DMS153 treated with DMSO at 0.1 percent for 48 hours (cell line): ENCODE results near the gene CENPM.

Experiments
- DNase-seq: peaks from one replicate; lab custom pipeline; 2025; ENCODE audit not compliant: unreplicated experiment; lab: John Stamatoyannopoulos, UW

CENPM gene

DNA sequence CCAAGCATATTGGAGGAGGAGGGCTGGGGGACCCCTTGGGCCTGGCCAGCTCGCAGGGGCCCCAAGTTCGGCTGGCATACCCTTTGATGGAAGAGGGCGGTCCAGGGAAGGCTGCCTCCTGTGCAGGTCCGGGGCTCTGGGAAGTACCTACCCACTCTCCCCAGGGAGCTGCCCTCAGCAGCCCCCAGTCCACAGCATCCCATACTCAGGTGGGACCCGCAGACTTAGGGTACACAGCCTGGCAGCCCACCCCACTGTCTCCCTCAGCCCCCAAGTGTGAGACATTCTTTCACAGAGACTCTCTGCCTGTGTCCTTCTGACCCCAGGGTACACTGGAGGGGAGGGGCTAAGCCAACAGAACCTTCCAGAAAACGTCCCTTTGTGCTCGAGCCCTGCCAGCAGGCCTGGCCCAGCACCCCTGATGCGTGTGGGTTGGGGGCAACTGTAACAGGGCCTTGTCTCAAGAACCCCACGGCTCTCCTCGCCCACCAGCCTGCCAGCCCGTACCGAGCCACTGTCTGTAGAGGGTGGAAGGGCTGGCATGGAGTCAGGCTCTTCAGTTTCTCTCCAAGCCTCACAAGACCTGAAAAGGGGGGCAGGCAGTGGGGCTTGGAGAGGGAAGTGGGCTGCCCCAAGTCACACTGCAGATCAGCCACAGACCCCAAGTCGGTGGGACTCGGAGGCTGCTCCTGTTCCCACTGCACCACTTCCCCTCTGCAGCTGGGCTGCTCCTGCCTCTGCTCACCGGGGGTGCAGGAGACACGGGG lies 13.4 kb downstream of the CENPM start:
- DNase-seq = no peak

DNA sequence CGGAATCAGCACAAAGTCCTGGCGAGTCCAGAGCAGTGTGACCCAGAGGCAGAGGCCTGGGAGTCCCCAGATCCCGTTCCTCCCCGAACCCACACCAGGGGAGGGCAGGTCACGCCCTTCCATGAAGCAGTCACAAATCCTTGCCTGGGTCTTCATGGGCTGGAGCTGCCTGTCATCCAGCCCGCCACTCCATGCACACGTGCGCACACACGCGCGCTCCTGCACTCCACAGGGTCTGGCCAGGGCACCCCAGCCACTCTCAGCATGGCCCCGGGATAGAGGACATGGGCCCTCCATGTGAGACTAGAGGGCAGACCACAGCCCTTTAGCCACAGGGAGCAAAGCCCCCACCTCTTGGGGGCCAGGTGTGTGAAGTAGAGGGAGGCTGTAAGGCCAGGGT lies 14.6 kb downstream of the CENPM start:
- DNase-seq = no peak

DNA sequence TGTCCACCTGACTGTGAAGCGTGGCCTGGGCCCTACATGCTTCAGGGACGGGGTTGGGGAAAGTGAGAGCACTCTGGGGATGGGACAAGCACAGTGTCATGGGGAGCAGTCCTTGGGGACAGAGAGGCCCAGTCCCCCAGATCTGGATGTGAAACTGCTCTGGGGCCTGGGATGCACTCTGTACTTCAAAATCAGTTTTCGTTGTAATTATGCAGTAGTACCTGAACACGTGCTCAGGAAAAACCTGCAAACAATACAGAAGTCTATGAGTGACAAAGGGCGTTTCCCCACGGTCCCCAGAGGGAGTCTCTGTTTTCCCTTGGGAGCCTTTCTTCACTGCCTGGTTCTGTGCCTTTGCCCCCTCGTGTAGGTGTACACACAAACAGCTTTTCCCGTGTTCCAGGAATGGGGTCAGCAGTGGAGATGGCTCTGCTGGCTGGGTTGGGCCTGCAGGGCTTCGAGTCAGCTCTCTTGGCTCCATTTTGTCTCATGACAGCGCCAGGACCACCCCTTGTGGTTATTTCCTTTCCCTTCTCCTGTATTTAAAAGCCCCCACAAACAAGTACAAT lies 15.2 kb downstream of the CENPM start:
- DNase-seq = no peak

DNA sequence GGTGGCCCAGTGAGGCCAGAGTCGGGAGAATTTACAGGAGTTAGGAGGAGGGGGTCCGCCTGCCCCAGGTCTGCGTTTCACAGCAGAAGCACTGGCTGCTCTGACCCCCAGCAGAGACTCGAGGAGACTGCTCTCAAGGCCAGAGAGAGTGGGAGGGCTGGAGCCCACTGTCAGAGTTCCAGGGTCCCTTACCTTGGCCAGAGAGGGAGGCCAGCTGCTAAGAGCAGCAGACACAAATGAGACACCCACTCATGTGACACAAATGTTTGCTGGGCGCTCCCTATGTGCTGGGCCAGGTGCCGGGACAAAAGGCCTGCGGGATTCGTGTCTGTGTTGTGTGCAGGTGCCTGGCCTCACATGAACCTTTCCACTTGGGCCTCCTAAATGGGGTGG lies 17.5 kb downstream of the CENPM start:
- DNase-seq = no peak

DNA sequence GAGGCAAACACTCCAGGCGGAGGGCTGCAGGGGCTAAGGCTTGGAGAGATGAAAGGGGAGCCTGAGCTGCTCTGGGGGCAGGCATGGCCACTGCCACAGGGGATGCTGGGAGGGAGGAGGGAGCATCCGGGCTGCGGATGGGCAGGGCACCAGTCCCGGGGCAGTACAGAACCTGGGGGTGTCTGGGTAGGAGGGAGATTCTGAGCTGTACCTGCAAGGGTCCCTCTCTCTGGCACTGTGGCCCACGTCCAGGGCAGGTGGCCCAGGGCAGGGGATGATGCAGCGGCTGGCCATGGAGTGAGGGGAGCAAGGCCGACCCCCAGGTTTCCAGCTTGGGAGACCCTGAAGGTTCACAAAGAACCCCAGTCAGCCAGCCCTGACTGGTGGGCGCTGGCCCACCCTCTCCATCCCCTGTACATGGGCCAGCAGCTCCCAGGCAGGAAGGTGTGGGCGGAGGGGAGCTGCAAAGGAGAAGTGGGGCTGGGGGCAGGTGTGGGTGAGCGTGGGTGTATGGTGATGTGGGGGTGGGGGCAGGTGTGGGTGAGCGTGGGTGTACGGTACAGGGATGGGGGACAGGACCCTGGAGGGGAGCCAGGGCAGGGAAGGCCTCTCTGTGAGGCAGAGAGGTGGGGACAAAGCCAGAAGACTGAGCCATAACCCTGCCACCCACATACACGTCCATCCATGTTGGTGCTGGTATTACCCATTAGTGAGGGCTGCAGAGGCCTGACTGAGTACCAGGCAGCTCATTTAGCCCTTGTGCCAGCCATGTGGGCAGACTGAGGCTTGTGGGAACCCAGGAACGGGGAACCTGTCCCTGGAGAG lies 18.1 kb downstream of the CENPM start:
- no peak for DNase-seq

DNA sequence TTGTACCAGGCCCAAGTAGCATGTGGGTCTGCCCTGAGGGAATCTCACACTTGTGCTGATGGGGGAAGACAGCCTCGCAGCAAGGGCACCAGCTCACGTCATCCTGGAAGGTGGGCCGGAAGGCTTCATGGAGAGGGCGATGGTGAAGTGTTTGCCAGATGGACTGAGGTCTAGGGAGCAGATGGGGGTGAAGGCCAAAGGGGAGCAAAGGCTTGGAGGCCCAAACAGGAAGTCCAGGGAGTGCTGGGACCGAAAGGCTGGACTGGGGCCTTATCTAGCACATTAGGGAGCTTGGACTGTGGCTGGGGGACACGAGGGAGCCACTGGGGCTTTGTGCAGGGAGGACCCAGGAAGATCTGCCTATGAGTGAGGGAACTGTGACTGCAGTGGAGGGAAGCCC lies 19.1 kb downstream of the CENPM start:
- DNase-seq = no peak

DNA sequence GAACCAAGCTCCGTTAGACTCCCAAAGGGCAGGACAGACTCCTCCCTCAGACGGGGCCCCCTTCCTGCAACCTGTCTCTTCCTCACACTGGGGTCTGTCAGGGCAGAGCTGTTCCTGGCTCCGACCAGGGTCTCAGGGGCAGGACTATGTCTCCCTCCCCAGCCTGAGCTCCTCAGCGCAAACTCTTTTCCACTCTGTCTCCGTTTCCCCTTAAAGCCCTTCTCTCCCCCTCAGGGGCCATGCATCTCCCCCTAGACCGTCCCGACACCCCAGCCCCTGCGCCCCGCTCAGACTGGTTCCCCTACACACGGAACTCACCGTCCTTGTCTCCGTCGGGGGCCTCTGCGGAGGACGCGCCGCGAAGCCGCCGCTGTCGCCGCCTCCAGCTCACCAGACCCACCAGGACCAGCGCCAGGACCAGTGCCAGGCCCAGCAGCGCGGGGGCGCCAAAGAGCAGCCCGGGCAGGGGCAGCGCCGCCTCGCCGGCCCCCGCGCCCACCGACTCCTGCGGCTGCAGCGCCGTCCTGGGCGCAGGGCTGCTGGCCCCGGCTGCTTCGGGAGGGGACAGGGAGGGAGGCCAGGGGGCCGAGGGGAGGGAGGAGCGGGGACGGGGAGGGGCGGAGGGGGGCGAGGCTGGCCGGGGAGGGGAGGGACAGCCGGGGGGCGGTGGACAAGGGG lies 21.0 kb downstream of the CENPM start:
- DNase-seq = no peak

DNA sequence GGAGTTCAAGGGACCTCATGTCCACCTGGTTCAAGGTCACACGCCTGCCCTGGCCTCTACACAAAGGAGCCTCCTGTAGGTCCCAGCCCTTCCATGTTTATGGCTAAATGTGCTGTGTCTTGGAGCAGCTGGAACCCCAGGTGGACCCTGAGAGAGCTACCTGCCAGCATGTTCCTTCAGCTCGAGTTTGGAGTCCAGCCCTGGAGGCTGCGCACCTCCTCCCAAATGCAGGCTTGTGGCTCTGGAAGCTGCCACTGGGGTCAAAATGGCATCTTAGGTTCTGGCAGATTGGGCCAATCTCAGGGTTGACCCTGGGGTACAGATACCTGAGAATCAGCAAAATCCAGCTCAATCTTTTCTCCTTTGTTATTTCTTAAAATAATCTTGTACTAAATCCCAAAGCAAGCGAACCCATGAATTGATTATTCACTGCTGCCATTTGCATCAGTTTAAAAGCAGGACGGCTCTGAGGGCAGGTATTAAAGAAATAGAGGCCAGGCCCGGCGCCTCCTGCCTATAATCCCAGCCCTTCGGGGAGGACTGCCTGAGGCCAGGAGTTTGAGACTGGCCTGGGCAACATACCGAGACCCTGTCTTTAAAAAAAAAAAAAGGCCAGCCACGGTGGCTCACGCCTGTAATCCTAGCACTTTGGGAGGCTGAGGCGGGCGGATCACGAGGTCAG lies 23.2 kb downstream of the CENPM start:
- no peak for DNase-seq

DNA sequence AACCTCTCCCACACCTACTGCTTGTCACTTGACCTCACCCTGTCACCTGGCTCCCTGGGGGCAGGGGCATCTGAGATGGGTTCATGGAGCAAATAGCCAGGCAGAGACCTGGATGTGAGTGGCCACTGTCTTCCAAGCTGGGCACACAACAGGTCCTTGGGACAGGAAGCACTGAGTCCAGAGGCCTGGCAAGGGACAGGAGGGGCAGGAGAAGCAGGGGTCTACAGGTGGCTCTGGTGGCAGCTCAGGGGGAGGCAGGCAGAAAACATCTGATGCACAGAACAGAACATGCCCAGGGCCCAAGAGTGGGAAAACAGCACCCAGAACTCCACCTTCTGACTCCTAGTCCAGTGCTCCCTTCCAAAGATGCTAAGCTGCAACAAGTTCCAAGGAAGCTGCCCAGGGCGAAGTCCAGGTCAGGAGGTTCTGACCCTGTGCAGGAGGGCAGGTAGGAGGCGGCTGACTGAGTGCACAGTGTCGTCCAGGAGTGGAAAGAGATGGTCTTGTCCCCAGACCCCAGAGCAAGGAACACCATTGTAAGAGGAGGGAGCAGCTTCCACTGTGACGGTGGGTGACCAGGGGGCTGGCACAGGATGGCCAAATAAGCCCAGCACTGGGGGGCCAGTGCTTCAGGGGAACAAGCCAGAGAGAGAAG lies 23.9 kb downstream of the CENPM start:
- DNase-seq = no peak

DNA sequence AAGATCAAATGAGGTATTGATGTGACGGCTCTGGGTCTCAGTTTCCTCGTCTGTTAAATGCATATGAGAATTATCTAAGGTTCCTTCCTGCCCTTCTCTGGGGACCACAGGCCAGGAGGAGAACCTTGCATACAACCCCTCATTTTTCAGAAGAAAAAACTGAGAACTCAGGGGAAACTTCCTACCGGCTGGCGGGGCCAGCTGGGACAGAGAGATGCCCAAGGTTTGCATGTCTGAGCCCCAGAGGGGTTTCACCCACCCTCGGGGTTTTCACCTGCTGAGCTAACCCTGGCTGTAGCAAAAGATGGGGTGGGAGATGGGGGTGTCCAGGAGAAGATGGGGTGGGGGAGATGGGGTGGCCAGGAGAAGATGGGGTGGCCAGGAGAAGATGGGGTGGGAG lies 24.6 kb downstream of the CENPM start:
- DNase-seq = no peak

DNA sequence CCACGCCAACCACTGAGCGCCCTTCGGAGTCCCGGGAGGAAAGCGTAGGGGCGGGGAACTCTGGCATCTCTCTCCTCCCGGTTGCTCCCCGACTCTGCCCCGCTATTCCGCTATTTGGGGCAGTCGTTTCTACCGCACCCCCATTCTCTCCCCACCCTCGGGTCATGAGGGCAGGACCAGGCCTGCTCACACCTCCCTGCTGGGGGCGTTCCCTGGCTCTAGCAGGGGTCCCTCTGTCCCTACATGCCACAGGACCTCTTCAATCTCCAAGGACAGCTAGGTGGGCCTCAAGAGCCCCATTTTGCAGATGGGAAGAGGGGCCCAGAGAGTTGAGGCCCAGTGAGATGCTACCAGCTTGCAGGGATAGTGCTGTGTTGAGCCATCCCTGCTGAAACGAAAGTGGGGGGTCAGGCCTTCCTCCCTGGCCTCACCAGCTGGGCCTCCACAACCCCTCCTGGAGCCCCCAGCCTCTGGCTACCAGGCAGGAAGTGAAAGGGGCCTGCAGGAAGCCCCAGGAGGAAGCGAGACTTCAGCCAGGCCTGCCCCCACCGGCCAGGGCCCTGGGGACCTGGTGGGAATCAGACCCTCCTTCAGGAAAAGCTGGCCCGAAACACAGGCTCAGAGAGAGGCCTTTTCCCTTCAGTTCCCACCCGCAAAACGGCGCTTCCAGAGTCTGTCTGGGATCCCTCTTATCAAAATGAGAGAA lies 26.5 kb downstream of the CENPM start:
- no peak for DNase-seq

DNA sequence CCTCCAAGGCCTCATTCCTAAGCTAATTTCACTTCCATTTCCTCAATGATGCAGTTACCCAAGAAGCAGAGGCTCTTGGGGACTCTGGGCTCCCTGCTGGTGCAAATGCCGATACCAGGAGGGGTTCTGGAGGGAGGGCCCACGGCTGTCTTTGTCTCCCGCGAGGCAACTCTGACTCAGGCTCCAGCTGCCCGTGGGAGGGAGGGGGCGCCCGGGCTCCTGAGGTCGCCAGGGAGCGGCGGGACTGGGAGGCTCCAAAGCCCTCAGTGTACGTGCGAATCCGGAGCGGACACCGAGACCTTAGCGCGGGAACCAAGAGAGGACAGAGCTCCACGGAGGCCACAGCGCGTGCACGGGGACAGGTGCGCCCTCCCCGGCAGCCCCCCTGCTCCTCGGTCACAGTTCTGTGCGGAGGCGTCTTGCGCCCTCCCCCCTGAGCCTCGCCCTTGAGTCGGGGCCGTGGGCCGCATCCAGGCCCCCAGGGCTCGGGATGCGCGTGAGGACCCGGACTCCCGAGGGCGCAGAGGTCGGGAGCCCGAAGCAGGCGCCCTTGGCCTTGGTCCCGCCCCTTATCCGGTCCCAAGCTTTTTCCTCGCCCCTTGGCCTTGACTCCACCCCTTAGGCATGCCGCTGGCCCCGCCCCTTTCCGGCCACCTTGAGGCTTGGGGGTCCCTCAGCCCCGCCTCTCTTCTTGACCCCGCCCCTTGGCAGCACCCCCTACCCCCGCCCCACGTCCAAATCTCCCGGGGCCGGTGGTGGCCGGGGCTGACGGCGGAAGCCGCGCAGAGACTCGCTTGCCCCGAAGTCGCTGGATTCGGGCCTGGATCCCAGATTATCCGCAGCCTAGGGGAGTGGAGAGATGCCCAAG lies 27.4 kb downstream of the CENPM start:
- DNase-seq = no peak

DNA sequence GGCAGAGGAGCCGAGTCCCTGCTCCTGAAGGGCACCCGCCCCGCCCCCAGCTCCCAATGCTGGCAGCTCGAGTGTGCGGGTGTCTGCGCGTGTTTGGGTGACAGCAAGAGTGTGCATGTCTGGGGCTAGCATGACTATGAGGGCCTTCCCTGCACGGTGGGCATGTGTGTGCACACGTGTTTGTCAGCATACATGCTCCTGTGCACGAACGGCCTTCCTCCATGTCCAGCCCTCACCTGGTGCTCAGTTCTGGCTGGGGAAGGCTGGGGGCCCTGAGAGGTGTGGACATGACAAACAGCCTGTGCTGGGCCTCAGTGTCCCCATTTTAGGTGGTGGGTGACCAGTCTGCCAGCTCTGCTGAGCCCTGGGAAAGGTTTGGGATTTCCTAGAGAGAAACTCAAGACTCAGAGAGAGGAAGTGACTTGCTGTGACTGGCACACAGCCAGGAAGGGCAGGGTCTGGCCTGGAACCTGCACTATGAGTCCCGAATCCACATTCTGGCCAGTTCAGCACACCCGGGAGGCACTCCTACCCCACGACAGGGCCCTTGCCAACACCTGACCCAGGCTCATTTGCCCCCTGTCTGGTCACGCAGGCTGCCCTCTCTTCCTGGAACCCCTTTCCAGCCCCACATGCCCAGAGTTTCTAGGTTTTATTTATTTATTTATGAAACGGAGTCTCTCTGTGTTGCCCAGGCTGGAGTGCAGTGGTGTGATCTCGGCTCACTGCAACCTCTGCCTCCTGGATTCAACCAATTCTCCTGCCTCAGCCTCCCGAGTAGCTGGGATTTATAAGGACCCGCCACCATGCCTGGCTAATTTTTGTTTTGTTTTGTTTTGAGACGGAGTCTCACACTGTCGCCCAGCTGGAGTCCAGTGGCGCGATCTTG lies 28.8 kb downstream of the CENPM start:
- peak; percentile 21 for DNase-seq

DNA sequence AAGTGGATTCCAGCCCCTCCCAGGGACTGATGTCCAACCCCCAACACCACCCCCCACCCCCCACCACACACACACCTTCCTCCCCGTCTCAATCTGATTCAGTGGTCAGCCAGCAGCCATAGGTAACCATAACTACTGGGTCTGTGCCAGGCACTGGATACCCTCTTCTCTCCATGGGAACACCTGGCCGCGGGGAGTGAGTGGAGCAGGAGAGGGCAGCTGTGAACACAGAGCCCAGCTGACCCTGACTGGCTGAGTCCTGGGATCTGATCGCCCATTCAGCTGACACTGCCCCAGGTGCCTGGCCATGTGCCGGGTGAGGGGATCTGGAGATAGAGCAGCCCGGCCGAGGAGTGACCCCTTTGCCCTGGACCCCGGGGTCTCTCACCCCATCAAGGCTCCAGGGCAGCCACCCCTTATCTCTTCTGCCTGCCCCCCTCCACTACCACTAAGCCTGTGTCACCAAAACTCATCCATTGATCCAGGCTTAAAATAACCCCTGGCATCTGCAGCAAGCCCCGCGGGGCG lies 29.5 kb downstream of the CENPM start:
- no peak for DNase-seq

DNA sequence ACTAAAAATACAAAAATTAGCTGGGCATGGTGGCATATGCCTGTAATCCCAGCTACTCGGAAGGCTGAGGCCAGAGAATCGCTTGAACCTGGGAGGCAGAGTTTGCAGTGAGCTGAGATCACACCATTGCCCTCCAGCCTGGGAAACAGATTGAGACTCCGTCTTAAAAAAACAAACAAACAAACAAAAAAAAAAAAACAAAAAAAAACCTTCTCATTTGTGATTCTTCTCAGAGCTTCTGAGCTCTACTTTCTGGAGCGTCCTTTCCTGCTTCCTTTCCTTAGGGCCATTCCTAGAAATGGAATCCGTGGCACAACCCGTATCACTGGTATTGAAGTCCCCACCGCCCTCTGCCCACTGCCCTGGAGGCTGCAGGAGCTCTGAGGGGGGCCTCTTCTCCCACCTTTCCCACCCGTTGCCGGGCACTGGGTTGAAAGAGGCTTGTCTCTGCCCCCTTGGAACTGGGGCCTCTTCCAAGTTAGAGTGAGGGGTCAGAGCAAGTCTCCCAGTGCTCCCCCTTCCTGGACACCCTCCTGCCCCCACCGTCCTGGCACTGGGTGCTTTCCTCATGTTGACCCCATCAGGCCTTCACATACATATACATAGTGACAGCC lies 30.1 kb downstream of the CENPM start:
- DNase-seq = no peak

DNA sequence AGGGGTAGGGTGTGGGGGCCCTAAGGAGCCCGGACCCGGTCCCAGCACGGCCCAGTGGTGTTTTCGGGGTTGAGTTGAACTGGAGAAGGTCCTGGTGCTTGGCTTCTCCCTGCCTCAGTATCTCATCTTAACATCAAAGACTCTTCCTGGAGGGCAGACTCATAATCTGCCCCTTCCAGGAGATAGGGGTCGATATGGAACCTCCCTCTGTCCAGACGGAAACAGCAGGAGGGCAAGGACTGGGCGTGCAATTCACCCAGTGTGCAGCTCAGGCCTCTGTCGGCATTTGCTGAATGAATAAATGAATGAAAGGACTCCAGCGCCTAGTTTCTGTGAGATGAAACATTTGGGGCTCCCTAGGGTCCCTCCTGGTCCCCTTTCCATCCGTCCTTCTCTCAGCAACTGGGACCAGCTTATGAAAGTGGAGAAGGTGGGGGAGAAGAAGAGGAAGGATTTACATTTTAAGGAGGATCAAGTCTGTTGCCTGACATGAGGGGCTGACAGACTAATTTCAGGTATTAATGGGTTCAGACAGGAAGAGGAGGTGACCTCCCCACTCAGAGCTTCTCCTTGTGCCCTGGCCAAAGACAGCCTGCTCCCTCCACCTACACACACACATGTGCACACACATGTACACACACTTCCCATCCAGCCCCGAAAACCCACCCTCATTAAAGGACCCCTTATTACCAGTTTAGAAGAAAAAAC lies 31.0 kb downstream of the CENPM start:
- no peak for DNase-seq
